SK-N-SH (cell line): Measurements from ENCODE around the gene SLC16A11. TPM values are rescaled to one million over a fixed set of nuclear protein-coding genes. Genes with fewer than 3 reads are reported as not detected.

ENCODE experiments used
- CTCF ChIA-PET: fragments of 300-600, 350-600 bp; formaldehyde crosslinking; extraction: SDS; loops from one replicate; lab custom pipeline; 2021; lab: Yijun Ruan, JAX
- POLR2A ChIA-PET: fragments of 350-600 bp; sonication (Branson Sonifier 250); formaldehyde crosslinking; extraction: SDS; loops from one replicate; lab custom pipeline; 2020; ENCODE audit warnings: antibody characterized with exemption, inconsistent platforms; lab: Yijun Ruan, JAX
- DNase-seq: peaks from one replicate; pipeline ENCODE4 v3.0.0; 2012
- H2AFZ ChIP-seq: fragments of 200-600 bp; sonication (generic); 2 replicates; pipeline ENCODE4 v1.8.1; 2016; ENCODE audit warnings: antibody characterized with exemption, mild to moderate bottlenecking, low read depth
- H3F3A ChIP-seq: fragments of 200-600 bp; sonication (generic); replicated peaks from 2 replicates; pipeline ENCODE3; 2016; ENCODE audit warnings: antibody characterized with exemption, mild to moderate bottlenecking; ENCODE audit not compliant: insufficient read depth
- H3K27ac ChIP-seq, 2 experiments: fragments of 200-500 bp in 1 of 2; fragments of 200-600 bp in 1 of 2; sonication (Bioruptor generic) in 1 of 2; sonication (generic), shearing (Covaris generic) in 1 of 2; 2 replicates each; pipeline versions ENCODE4 v1.5.1 to v1.6.1; 2014 to 2016; ENCODE audit warnings: low read depth in 2 of 2, inconsistent platforms in 1 of 2, low read length in 1 of 2, mild to moderate bottlenecking in 1 of 2, mixed read lengths in 1 of 2
- H3K27me3 ChIP-seq: fragments of 200-600 bp; sonication (generic), shearing (Covaris generic); 2 replicates; pipeline ENCODE4 v1.6.1; 2016; ENCODE audit warnings: mixed run types; ENCODE audit not compliant: insufficient read depth
- H3K36me3 ChIP-seq, 2 experiments: fragments of 200-500 bp in 1 of 2; fragments of 200-600 bp in 1 of 2; sonication (Bioruptor generic) in 1 of 2; sonication (generic) in 1 of 2; replicated peaks in 1 of 2; 2 replicates each; pipeline versions ENCODE3 to v1.5.1; 2014 to 2016; ENCODE audit warnings: low read length in 1 of 2, mild to moderate bottlenecking in 1 of 2; ENCODE audit not compliant: insufficient read depth in 2 of 2, control insufficient read depth in 1 of 2
- H3K4me1 ChIP-seq, 2 experiments: fragments of 200-500 bp in 1 of 2; fragments of 200-600 bp in 1 of 2; sonication (Bioruptor generic) in 1 of 2; sonication (generic), shearing (Covaris generic) in 1 of 2; 2 replicates each; pipeline versions ENCODE4 v1.5.1 to v1.6.1; 2014 to 2016; ENCODE audit warnings: low read depth in 1 of 2, low read length in 1 of 2, mixed run types in 1 of 2; ENCODE audit not compliant: insufficient read depth in 2 of 2, control insufficient read depth in 1 of 2
- H3K4me2 ChIP-seq: fragments of 200-600 bp; sonication (generic), shearing (Covaris generic); 2 replicates; pipeline ENCODE4 v1.6.1; 2017; ENCODE audit warnings: mixed run types
- H3K4me3 ChIP-seq, 2 experiments: fragments of 200-500 bp in 1 of 2; fragments of 200-600 bp in 1 of 2; sonication (Bioruptor generic) in 1 of 2; sonication (generic), shearing (Covaris generic) in 1 of 2; 2 replicates each; pipeline versions ENCODE4 v1.5.1 to v1.8.1; 2014 to 2016; ENCODE audit warnings: low read depth in 2 of 2, inconsistent platforms in 1 of 2, low read length in 1 of 2, mild to moderate bottlenecking in 1 of 2, mixed read lengths in 1 of 2, moderate library complexity in 1 of 2
- H3K79me2 ChIP-seq: fragments of 200-600 bp; sonication (generic); 2 replicates; pipeline ENCODE4 v1.8.1; 2017; ENCODE audit warnings: mild to moderate bottlenecking; ENCODE audit not compliant: insufficient read depth
- H3K9ac ChIP-seq: fragments of 200-600 bp; sonication (generic); 2 replicates; pipeline ENCODE4 v1.6.1; 2017; ENCODE audit warnings: mixed run types
- H3K9me2 ChIP-seq: fragments of 200-600 bp; sonication (generic); 2 replicates; pipeline ENCODE4 v1.6.1; 2017; ENCODE audit warnings: mixed run types
- H3K9me3 ChIP-seq: fragments of 200-600 bp; sonication (generic); 2 replicates; pipeline ENCODE4 v1.6.1; 2017; ENCODE audit warnings: mixed run types, mild to moderate bottlenecking, moderate library complexity
- H4K20me1 ChIP-seq: fragments of 200-600 bp; sonication (generic); 2 replicates; pipeline ENCODE4 v1.6.1; 2017; ENCODE audit warnings: mild to moderate bottlenecking, mixed run types; ENCODE audit not compliant: insufficient read depth
- EZH2phosphoT487 ChIP-seq: fragments of 200-600 bp; sonication (generic); IDR thresholded peaks from 2 replicates; pipeline ENCODE4 v1.6.1; 2017; ENCODE audit warnings: low read depth, mixed run types, mild to moderate bottlenecking, antibody characterized with exemption, moderate library complexity, borderline replicate concordance
- FOSL2 ChIP-seq: IDR thresholded peaks from 2 replicates; pipeline ENCODE4 v1.4.0; 2012; ENCODE audit warnings: low read depth, mild to moderate bottlenecking, moderate library complexity, borderline replicate concordance
- GABPA ChIP-seq: IDR thresholded peaks from 2 replicates; pipeline ENCODE4 v1.4.0; 2012; ENCODE audit warnings: low read depth, mild to moderate bottlenecking
- GATA2 ChIP-seq: sonication (generic); formaldehyde crosslinking; IDR thresholded peaks from 2 replicates; pipeline ENCODE4 v1.5.0; 2020; ENCODE audit warnings: mild to moderate bottlenecking, missing genetic modification reagents
- JUND ChIP-seq: IDR thresholded peaks from 2 replicates; pipeline ENCODE4 v1.4.0; 2012
- MXI1 ChIP-seq: IDR thresholded peaks from 2 replicates; pipeline ENCODE4 v1.6.1; 2012; ENCODE audit warnings: mild to moderate bottlenecking, low read depth, low read length, improper control_type of control experiment
- NFIC ChIP-seq: IDR thresholded peaks from 2 replicates; pipeline ENCODE4 v1.4.0; 2012; ENCODE audit warnings: borderline replicate concordance
- RCOR1 ChIP-seq: fragments of 150-350 bp; IDR thresholded peaks from 2 replicates; pipeline ENCODE4 v1.6.1; 2017; ENCODE audit warnings: antibody characterized with exemption, low read length
- RFX5 ChIP-seq: IDR thresholded peaks from 2 replicates; pipeline ENCODE4 v1.6.1; 2012; ENCODE audit warnings: mild to moderate bottlenecking, improper control_type of control experiment, low read length
- WGBS: methylation state at CpG from one replicate; pipeline ENCODE4 v1.1.6; 2017; ENCODE audit warnings: low lambda C conversion rate; 5-methylcytosine and 5-hydroxymethylcytosine counted together
- polyA plus RNA-seq, 3 experiments: library from polyadenylated mRNA; depleted of rRNA; stranded (reverse); fragments of >200 nt; gene quantifications; 2 replicates each; pipeline ENCODE4 v1.2.3, GENCODE V29; 2012
- TF ChIP-seq, protein P1 (sequence below): IDR thresholded peaks from 2 replicates; pipeline ENCODE4 v1.4.0; 2012; ENCODE audit warnings: low read depth, borderline replicate concordance
- TF ChIP-seq, protein P2 (sequence below): IDR thresholded peaks from 2 replicates; pipeline ENCODE4 v1.4.0; 2012; ENCODE audit warnings: low read depth, borderline replicate concordance
- TF ChIP-seq, protein P3 (sequence below): fragments of 200-600 bp; sonication (generic); IDR thresholded peaks from 2 replicates; pipeline ENCODE4 v1.6.1; 2017; ENCODE audit warnings: antibody characterized with exemption, mild to moderate bottlenecking, moderate library complexity

SLC16A11 gene
- polyA plus RNA-seq, 1 of the 3 experiments (the other 2 are of a cell fraction) = 0.12 TPM

DNA sequence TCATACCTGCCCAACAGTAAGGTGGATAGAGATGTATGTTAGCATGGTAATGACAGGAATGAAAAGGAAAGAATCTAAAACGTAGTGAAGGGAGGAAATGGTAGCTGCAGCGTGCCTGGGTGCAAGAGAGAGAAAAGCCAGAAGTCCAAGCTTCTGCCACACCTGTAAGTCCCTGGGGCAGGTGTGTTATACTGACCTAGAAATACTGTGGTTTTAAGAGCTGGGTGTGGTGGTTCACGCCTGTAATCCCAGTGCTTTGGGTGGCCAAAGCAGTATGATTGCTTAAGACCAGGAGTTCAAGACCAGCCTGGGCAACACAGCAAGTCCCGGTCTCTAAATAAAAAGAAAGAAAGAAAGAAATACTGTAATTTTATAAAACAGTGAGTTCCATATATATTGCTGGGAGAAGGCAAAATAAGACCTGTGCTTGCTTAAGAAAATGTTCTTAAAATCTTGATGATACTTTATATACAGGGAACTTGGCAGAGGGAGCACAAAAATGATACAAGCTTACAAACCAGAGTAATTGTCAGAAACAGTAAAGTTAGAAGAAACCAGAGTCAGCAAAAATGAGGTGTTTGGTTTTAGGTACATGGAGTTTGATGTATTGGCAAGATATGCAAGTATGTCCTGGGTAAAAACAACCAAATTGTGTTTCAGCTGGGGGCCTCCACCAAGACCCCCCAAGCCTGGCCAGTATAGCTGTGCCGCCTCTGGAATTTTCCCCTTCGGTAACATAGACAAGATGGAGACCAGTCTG is 41.4 kb downstream of the SLC16A11 start (continued):
- TF ChIP-seq GABPA = no peak
- no peak for TF ChIP-seq EZH2phosphoT487
- no peak for TF ChIP-seq NFIC
- TF ChIP-seq, protein P1, sequence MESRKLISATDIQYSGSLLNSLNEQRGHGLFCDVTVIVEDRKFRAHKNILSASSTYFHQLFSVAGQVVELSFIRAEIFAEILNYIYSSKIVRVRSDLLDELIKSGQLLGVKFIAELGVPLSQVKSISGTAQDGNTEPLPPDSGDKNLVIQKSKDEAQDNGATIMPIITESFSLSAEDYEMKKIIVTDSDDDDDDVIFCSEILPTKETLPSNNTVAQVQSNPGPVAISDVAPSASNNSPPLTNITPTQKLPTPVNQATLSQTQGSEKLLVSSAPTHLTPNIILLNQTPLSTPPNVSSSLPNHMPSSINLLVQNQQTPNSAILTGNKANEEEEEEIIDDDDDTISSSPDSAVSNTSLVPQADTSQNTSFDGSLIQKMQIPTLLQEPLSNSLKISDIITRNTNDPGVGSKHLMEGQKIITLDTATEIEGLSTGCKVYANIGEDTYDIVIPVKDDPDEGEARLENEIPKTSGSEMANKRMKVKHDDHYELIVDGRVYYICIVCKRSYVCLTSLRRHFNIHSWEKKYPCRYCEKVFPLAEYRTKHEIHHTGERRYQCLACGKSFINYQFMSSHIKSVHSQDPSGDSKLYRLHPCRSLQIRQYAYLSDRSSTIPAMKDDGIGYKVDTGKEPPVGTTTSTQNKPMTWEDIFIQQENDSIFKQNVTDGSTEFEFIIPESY = no peak
- TF ChIP-seq, protein P2, sequence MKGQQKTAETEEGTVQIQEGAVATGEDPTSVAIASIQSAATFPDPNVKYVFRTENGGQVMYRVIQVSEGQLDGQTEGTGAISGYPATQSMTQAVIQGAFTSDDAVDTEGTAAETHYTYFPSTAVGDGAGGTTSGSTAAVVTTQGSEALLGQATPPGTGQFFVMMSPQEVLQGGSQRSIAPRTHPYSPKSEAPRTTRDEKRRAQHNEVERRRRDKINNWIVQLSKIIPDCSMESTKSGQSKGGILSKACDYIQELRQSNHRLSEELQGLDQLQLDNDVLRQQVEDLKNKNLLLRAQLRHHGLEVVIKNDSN = no peak
- no peak for TF ChIP-seq RCOR1
- no peak for TF ChIP-seq RFX5
- no peak for TF ChIP-seq GATA2

DNA sequence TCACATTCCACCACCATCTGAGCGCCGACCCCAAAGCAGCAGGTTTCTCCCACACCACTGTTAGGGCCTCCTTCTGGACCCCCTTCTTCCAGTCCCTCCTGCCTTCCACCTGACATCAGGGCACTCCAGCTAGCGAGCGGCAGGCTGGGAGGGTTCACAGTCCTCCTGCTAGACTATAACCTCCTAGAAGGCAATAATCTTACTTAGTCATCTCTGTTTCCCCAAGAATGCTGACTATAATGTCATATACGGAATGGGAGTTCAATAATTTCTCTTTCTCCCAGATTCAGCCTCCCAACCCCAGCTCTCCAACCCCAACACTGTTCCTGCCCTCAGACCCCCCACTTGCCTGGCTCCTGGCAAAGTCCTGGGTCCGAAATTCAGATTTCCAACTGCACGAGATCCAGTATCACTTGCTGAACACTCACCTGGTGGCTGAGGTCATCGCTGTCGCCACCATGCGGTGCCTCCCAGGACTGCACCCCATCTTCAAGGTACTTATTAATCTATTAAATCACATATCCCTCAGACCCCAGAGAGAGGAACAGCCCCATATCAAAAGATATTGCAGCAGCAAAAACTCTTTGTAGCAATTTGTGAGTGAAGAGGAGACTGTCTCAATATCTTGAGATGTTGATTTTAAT is 42.5 kb downstream of the SLC16A11 start:
- Histone ChIP-seq H4K20me1 (peaks cover 3% of the 10 kb centered on the region; the same call in 1 of the 2 replicates), H3K4me1 (peaks cover 0 to 3% of the 10 kb centered on the region in 2 experiments; a peak in 1 of 4 replicates)
- WGBS = 91% methylated on average over 10 of the region's 10 CpGs

More for the DNA sequence above, 42.5 kb downstream of the SLC16A11 start:
- CTCF ChIA-PET = interaction anchor here (0.7 to 7.0 kb wide), 4 partner anchors 86 to 1317 kb away, joined by 3 to 72 read pairs (median 38); no protein-coding TSS in a partner anchor
- Histone ChIP-seq H3K4me2 (no peak overlapping the region), H3K9me3 (no peaks in the 10 kb centered on the region), H3K27ac (no peak overlapping the region), H3K36me3 (peaks cover 21 to 41% of the 10 kb centered on the region in 2 experiments), H3K4me3 (no peak overlapping the region), H2AFZ (no peak overlapping the region), H3K9ac (no peak overlapping the region), H3F3A (peaks cover 4% of the 10 kb centered on the region), H3K9me2 (no peaks in the 10 kb centered on the region), H3K27me3 (no peaks in the 10 kb centered on the region), H3K79me2 (peaks cover 9% of the 10 kb centered on the region; the same call in 1 of the 2 replicates)
- no peak for DNase-seq
- TF ChIP-seq JUND (no peak), FOSL2 (no peak), MXI1 (no peak)
- TF ChIP-seq, protein P3, sequence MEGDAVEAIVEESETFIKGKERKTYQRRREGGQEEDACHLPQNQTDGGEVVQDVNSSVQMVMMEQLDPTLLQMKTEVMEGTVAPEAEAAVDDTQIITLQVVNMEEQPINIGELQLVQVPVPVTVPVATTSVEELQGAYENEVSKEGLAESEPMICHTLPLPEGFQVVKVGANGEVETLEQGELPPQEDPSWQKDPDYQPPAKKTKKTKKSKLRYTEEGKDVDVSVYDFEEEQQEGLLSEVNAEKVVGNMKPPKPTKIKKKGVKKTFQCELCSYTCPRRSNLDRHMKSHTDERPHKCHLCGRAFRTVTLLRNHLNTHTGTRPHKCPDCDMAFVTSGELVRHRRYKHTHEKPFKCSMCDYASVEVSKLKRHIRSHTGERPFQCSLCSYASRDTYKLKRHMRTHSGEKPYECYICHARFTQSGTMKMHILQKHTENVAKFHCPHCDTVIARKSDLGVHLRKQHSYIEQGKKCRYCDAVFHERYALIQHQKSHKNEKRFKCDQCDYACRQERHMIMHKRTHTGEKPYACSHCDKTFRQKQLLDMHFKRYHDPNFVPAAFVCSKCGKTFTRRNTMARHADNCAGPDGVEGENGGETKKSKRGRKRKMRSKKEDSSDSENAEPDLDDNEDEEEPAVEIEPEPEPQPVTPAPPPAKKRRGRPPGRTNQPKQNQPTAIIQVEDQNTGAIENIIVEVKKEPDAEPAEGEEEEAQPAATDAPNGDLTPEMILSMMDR = peak; percentile 40
- POLR2A ChIA-PET = no interaction called here
